DMS114 treated with DMSO at 0.1 percent for 48 hours (cell line): ENCODE measurements around the gene CRYZL1.

Source experiments
- DNase-seq: peaks from one replicate; lab custom pipeline; 2025; ENCODE audit not compliant: unreplicated experiment; lab: John Stamatoyannopoulos, UW

CRYZL1 gene

GRCh38 chr21:33542640-33543504, 98.7 kb downstream of the CRYZL1 start, which contains the start of gene SON:
TSS of gene SON (plus strand) at chr21:33543038. CDS start at chr21:33543093, 55 bp downstream.
- DNase-seq: peak; percentile 94

DNA sequence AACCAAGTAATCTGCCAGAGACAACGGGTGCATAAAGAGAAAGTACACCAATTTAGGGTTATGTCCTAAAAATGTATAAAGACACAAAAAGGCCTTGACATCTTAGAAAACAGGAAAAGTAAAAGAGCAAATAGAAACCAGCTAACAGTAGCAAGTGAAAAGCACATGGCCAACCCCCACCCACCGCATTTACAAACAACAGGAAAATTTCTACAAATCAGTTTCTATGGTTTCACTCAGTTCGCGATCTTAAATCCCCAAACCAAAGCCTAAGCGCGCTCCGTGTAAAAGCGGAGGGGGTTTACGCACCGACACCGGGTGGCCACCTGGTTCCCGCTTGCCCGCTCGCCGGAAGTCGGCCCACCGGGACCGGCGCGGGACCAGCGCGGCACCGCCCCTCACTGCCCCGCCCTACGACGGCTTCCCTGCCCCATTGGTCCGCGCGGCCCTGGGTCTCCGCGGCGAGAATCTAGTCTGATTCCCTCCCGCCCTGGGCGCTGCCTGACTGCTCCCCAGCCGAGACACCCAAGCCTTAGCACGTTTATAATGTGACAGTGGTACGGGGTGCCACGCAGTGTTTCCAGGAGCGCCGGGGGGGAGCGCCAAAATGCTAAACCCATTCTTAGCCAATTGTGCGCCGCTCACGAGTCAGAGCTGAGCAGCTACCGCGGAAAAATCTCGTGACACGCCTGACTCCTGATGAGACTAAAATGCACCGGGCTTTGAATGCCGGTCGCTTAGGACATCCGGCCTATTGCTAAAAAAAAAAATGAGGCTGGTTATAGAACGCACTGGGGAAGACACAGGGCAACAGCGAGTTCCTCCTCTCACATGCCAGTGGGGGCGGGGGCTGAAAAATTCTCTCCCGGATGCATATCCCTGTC, 99.5 kb downstream of the CRYZL1 start, which contains the start of gene GART:
Gene GART (minus strand): TSS at position 362 of the 884 bp plus-strand sequence. CDS start 2,802 bp downstream, outside the sequence.
- peak; percentile 58 for DNase-seq

DNA sequence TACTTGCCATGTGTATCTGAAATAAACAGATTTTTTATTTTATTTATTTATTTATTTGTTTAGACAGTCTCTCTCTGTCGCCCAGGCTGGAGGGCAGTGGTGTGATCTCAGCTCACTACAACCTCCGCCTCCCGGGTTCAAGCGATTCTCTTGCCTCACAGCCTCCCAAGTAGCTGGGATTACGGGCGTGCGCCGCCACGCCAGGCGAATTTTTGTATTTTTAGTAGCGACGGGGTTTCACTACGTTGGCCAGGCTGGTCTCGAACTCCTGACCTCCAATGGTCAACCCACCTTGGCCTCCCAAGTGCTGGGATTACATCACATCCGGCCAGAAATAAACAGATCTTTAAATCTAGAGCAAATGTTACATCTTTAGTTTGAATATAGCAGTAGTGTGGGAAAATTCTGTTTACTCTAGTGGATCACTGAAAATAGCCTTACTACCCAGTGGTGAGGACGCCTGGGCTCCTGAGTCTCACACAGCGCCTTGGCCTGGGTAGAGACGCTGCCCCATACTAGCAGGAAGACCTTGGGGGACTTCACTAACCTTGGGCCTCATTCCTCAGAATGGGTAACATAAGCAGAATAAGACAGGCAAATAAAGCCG, 100.3 kb downstream of the CRYZL1 start:
- DNase-seq: no peak

DNA sequence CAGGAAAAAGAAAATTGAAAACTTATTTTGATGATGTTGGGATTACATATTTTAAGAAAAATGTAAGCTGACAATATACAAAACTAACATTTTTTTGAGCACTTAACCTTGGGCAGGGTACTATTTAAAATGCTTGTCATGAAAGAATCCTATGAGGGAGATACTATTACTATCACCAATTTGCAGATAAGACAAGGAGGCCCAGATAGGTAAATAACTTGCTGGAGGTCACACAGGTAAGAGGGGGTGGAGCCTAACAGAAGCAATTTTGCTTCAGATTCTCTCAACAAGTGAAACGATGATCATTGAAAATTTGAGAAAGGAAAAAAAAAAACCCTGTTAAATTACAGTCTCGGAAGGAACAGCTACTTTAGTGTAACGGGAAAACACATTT, 100.8 kb downstream of the CRYZL1 start:
- no peak for DNase-seq

DNA sequence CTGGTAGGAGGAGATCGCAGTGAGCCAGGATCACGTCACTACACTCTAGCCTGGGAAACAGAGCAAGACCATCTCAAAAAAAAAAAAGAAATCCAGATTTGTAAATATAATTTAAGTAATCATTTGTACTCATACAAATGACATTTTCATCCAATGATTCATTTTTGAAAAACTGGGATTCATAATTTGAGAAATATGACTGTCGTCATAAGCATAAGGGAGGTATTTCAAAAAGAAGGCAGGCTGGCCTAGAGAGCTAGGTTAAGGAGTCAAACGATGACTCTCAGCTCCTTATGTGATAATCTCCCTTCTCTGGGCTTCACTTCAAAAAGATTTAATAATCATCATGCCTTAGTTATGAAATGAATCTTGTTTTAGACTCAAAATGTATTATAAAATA, 101.9 kb downstream of the CRYZL1 start:
- DNase-seq: no peak
